Posterior vena cava (tissue), 2 donors: ENCODE results near the gene DDX21. TPM values are rescaled to one million over a fixed set of nuclear protein-coding genes. Genes with fewer than 3 reads are reported as not detected.

Source experiments
- total RNA-seq, 2 donors: library from RNA; stranded (reverse); fragmentation: NEBNext Ultra II Directional; extraction: Animal tissue kit (Norgen Biotek cat#: 25700); gene quantifications; one replicate each; pipeline ENCODE4 v1.2.1, GENCODE V29; 2021
- donor health status: DM: yes; HTN: yes; CAD: no.
- donor health status: DM: yes; HTN: yes; CAD: no.

Gene DDX21
- total RNA-seq, 2 donors from 2014 or later = 37.4 to 55.7 TPM

Other genes with a start within 250 kb of the DDX21 start
- 10 to 100 TPM; 45.2 to 49.3 TPM for gene CCAR1, start 234.9 kb upstream of the DDX21 start, total RNA-seq
- gene STOX1, start 128.6 kb upstream of the DDX21 start, total RNA-seq = under 1 TPM; 0.24 to 0.32 TPM
- 10 to 100 TPM; 39.3 to 45.6 TPM for gene DDX50, start 54.9 kb upstream of the DDX21 start, total RNA-seq
- 10 to 100 TPM; 23.8 to 26.3 TPM for gene KIFBP, start 32.6 kb downstream of the DDX21 start, total RNA-seq
- gene SRGN, start 131.9 kb downstream of the DDX21 start, total RNA-seq = 100 to 1,000 TPM; 138 to 144 TPM
- 10 to 100 TPM; 44.2 to 58.2 TPM for gene VPS26A, start 168.0 kb downstream of the DDX21 start, total RNA-seq
- gene SUPV3L1, start 224.1 kb downstream of the DDX21 start, total RNA-seq = 10 to 100 TPM; 16.0 to 18.6 TPM